ENCODE measurements around the gene LAIR1.
"Not testable (repeated sequence)": the region's sequence is repeated elsewhere in the genome, so short reads cannot be mapped to it uniquely, and the experiment has no call there.

LAIR1 gene, protein sequence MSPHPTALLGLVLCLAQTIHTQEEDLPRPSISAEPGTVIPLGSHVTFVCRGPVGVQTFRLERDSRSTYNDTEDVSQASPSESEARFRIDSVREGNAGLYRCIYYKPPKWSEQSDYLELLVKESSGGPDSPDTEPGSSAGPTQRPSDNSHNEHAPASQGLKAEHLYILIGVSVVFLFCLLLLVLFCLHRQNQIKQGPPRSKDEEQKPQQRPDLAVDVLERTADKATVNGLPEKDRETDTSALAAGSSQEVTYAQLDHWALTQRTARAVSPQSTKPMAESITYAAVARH

DNA sequence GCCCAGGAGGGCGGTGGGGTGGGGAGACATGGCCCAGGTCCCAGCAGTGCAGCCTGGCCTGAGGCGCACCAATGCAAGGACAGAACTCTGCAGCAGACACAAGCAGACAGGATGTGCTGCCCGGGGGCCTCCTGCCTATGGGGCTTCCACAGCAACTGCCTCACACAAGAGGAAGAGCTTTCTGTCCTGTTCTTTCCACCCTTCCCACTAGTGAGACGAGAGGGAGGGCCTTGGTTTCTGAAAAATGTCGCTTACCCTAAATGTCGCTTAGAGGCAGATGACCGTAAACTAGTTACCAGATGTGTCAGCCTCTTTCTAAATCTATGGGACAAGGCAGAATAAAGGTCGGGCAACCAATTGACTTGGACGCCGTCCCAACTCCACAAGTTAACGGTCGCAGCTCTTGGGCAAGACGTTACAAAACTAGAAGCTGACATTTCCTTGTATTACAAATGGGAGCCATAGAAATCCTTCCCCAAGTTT is at the start of gene LAIR1:
TSS of gene LAIR1 (minus strand) at position 157 of the 483 bp plus-strand sequence. CDS start at position 30, 127 bp downstream.
- DNase-seq, result peak; percentile 74

DNA sequence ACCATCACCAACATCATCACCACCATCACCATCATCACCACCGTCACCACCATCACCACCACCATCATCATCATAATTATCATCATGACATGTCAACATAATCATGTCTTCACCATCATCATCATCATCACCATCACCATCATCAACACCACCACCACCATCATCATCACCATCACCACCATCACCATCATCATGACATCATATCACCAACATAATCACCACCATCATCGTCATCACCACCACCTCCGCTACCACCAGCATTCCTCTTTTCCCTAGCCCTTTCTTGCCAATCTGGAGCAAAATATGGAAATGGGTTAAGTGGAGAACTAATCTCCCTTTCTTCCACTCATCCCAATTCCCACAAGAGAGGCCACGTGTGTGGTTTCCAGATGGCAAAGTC is 49.4 kb upstream of the LAIR1 start:
- DNase-seq, result no peak

DNA sequence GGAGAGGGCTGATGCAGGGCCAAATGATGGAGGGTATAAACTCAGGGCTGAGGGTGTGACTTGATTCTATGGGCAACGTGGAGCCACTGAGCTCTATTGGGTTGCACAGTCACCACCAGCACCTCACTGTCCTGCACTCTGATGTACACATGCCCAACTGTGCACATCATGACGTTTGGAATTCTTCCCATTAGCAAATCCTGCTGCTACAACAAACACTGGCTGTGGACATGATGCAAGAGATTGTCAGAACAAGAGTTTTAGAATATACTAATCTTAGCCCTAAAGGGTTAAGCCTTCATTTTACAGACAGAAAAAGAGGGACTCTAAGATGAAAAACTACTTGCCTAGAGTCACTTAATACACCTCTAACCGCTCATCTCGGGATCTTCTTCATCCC is 48.1 kb upstream of the LAIR1 start:
- DNase-seq, result no peak

DNA sequence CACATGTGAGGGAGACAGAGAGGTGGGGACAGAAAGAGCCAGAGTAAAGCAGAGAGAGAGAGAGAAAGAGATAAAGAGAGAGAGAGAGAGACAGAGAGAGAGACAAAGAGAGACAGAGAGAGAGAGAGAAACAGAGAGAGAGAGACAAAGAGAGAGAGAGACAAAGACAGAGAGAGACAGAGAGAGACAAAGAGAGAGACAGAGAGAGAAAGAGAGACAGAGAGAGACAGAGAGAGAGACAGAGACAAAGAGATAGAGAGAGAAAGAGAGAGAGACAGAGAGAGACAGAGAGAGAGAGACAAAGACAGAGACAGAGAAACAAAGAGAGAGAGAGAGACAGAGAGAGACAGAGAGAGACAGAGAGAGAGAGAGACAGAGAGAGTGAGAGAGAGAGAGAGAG is 46.3 kb upstream of the LAIR1 start:
- DNase-seq, result no peak

DNA sequence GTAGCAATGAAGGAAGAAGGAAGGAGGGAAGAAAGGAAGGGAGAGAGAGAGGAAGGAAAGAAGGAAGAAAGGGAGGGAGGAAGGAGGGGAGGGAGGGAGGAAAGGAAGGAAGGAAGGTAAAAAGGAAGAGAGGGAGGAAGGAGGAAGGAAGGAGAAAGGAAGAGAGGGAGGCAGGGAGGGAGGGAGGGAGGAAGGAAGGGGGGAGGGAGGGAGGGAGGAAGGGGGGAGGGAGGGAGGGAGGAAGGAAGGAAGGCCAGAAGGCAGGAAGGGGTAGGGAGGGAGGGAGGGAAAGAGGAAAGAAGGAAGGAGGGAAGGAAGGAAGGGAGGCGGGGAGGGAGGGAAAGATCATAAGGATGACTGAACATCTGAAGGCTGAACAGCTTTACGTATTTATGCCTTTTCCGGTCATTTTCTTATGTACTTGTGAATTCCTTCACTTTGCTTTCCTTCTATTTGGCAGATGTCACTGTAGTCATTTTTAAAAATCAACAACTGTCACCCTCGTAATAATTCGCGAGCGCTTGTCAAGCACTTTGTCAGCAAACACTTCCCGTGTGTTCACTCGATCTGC is 43.8 kb upstream of the LAIR1 start:
- no peak for DNase-seq

DNA sequence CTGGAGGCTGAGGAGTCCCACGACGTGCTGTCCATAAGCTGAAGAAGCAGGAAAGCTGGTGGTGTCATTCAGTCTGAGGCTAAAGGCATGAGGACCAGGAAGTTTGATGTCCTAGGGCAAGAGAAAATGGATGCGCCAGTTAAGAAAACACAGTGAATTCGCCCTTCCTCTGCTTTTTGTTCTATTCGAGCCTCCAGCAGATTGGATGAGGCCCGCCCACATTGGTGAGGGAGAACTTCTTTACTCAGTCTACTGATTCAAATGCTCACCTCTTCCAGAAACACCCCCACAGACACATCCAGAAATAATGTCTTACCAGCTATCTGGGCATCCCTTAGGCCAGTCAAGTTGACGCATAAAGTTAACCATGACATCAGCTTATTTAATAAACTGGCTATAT is 43.0 kb upstream of the LAIR1 start:
- no peak for DNase-seq

DNA sequence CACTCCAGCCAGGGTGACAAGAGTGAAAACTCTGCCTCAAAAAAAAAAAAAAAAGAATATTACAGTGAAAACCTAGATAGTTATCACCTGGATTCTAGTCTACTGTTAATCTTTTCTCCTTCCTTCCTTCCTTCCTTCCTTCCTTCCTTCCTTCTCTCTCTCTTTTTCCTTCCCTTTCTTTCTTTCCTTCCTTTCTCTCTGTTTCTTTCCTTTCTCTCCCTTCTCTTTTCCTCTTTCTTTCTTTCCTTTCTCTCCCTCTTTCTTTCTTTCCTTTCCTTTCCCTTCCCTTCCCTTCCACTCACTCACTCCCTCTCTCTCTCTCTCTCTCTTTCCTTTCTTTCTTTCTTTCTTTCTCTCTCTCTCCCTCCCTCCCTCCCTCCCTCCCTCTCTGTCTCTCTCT is 40.9 kb upstream of the LAIR1 start:
- DNase-seq, result no peak

DNA sequence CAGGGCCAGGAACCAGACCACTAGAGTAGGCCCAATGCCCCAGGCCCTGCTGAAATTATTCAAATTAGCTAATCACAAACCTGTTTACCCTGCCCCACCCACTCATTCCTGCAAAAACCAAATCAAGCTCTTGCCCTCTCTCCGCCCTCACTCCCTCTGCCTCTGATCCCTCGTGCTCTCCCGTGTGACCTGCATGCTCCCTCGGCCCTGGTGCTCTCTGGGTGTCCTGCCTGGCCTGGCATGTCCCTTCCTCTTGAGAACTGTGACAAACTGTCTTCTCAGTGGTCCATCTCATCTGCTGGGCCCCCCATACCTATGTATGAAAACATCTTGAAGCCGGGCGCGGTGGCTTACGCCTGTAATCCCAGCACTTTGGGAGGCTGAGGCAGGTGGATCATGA is 38.3 kb upstream of the LAIR1 start:
- no peak for DNase-seq

DNA sequence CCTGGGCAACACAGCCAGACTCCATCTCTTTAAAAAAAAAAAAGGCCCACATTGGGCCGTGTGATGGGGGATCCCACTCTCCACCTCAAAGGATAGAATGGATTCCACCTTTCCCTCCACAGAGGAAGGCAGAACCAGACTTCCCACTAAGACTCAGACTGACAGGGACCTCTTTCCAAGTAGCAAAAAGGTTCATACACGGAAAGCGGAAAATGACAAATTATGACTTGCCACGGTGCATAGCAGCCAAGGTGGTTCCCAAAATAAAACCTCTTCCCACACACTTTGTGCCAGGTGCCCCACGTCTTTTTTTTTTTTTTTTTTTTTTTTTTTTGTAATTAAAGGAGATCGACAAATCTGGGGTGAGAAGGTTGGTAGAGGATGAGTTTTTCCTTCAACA is 36.2 kb upstream of the LAIR1 start:
- no peak for DNase-seq

DNA sequence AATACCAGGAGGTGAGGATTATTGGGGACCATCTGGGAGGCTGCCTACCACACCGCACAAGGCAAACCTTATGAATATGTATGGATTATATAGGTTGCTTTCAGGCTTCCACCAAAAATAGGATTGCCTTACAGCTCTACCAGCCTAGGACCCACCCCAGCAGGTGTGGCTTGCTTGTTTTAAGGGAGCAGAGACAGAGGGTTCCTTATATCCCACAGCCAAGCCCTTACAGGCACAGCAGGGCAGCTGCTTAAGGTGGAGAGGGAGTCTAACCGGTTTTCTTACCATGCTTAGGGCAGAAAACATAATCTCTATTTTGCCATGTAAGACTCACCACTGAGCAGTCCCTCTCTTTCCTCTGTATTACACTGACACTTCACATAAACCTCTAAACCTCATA is 34.5 kb upstream of the LAIR1 start:
- DNase-seq, result no peak

DNA sequence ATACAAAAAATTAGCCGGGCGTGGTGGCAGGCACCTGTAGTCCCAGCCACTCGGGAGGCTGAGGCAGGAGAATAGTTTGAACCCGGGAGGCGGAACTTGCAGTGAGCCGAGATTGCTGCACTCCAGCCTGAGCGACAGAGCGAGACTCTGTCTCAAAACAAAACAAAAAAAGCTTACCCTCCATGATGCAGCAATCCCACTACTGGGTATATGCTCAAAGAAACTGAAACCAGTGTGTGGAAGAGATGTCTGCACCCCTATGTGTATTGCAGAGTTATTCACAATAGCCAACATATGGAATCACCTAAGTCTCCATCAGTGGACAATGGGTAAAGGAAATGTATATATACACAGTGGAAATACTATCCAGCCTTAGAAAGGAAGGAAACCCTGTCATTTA is 31.0 kb upstream of the LAIR1 start:
- DNase-seq, result no peak

DNA sequence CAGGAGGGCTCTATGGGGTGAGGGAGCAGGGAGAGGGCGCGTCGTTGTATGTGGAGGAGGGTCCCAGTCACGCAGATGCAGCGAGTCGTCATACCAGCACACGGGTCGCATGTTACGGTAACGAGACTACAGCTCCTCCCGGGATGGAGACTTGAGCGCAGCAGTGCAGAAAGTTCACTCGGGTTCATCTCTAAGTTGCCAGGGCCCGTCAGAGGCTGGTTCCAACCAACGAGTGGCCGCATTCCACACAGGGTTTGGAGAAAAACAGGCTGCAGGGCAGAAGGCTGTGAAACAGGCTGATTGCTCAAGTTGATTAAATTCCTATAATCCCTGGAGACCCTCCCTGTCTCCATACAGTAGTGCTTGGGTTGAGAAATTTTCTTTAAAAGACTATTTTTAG is 28.6 kb upstream of the LAIR1 start:
- no peak for DNase-seq

DNA sequence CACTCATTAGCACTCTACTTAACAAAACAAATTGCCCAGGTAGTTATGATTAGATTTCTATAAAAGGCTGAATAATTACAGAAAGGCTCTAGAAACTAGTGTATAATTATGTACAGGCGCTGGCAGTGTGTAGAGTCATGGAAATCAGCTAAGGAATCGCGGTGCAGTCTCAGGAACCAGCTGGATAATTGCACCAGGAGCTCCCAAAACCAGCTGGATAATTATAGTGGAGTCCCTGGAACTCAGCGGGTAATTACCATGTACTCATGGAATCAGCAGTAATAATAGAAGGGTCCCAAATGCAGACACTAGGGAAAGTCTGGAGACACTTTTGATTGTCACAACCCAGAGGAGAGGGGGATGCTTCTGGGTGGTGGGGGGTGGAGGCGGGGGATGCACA is 27.4 kb upstream of the LAIR1 start:
- no peak for DNase-seq

DNA sequence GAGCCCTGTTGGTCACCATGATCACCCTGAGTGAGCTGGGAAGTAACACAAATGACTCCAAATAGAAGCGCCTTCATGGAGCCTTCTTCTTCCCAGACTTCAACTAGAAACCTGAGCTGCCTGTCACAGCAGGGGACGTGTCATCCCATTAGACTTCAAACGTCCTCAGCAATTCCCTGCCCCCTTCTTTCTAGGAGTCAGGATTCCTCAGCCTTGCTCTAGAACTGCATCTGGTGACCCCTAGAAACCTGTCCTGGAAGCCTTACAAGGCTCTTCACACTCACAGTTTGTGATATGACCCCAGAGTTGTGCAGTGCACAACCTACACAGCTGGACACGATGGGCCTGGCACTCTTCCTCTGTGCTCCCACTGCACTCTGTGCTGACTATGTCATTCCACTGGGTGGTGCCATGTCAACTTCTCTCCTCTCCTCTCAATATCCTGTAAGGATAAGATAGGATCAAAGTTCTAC is 26.9 kb upstream of the LAIR1 start:
- peak; percentile 39 for DNase-seq

DNA sequence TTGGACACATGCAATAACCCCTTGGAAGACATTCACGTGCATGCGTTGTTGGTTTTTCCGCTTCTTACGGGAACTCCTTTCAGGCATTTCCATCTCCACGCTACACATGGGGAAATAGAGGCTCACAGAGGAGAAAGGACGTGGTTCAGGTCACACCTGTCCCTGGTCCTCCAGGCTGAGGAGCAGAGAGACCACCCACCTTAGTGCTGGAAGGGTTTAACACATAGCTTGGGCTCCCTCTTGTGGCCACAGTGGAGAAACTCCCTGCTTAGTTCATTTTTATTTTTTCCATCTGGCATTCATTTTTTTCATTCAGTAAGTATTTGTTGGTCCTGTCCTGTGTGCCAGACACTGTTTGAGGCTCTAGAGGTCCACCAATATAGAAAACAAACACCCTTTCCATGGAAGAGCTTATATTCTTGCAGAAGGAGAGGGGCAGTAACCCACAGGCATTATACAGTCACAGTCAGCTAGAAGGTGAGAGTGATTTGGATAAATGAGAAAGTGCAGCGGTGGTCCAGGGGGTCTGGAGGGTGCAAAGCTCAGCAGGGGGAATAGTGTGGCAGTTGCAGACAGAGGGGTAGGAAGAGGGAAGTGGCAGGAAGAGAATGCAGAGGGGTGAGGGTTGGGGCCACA is 26.3 kb upstream of the LAIR1 start:
- DNase-seq, result peak; percentile 82

DNA sequence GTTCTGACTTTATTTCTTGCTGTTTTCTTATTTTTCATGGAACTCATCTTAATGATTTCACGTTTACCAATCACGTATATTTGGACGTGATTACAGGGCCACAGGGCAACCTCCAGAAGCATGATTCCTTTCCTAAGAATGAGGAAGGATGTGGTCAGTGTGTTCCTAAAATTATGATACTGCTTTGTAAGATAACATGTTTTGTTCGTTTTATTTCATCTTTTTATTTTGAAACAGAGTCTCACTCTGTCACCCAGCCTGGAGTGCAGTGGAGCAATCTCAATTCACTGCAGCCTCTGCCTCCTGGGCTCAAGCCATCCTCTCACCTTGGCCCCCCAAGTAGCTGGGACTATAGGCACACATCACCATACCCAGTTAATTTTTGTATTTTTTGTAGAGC is 24.8 kb upstream of the LAIR1 start:
- peak; percentile 94 for DNase-seq

DNA sequence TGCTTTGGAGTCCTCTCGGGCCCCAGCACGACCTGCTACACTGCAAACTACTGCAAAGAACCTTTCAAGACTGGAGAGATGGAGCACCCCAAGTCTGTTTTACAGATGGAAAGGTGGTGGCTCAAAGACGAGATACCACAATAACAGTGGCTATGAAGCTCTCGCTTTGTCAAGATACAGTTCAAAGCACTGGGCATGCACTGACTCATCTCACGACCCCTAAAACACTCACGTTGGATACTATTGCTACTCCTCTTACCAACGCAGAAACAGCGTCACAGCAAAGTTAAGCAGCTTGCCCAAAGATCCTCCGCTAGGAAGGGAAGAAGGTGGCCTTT is 24.0 kb upstream of the LAIR1 start:
- DNase-seq, result no peak

DNA sequence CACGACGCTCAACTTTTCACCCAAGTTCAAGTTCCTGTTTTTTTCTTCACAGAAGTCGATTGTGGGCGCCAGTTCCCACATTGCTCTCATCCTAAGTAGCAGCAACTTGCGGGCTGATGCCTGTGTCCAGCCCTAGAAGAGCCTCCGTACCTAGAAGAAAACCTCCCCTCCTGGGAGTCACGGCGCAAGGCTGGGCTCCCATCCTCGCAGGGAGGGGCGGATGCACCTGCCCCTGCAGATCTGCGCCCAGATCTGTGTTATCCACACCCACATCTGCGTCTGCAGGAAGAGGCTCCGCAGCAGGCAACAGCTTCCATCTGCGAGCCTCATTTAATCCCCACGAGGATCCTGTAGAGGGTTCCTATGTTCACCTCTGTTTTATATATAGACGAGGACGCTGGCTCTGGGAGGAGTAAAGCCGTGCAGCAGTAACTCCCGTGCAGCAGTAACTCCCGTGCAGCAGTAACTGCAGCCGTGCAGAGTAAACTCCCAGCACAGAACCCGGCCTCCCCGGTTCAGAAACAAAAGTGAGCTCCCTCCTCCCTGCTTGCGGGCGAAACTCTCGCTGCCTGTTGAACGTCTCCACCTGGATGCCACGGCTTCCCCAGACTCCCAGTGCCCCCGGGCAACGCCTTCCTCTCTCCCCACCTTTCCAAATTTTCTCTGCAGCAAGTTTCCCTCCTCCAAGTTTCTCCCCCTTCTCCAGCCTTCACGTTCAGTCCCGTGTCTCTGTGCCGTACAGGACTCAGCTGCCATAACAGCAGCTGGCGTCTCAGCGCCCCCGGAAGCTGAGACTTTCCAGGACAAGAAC is 23.5 kb upstream of the LAIR1 start:
- peak; percentile 82 for DNase-seq

DNA sequence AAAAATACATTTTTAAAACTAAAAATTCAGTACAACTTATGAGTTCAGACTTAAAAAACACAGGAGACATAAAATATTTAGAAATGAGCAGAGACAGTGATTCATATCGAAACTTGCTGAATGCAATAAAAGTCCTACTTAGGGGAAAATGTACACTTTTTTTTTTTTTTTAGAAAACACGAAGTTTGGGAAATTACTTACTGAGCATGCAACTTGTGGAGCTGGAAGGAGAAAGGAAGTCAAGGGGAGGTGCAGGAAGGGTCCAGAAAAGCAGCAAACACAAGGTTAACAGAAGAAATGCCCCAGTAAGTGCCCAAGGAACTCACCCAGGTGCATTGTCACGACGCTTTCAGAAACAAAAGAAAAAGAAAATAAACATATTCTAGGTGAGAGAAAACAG is 18.6 kb upstream of the LAIR1 start:
- no peak for DNase-seq

DNA sequence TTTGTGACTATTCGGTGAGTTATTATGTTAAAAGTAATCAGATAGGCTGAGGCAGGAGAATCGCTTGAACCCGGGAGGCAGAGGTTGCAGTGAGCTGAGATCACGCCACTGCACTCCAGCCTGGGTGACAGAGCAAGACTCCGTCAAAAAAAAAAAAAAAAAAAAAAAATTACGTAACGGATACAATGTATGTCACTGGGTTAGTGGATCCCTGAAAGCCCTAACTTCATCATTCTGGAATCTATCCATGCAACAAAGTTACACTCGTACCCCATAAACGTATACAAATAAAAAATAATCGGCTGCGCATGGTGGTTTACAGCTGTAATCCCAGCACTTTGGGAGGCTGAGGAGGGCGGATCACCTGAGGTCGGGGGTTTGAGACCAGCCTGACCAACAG is 17.3 kb upstream of the LAIR1 start:
- DNase-seq, result not testable (repeated sequence)

DNA sequence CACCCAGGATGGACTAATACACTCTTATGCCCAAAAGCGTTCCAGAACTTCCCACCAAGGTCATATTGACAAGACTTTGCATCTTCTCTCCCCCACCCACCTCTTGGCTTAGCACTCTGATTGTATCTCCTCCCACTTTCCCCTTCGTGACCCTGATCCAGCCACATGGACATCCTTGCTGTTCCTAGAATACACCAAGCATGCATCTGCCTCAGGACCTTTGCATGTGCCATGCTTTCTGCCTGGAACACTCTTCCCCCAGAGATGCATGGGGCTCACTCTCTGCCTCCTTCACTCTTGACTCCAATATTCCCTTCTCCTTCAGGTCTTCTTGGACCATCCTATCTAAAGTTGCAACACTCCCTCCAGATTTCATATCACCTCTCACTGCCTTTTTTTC is 16.2 kb upstream of the LAIR1 start:
- no peak for DNase-seq

DNA sequence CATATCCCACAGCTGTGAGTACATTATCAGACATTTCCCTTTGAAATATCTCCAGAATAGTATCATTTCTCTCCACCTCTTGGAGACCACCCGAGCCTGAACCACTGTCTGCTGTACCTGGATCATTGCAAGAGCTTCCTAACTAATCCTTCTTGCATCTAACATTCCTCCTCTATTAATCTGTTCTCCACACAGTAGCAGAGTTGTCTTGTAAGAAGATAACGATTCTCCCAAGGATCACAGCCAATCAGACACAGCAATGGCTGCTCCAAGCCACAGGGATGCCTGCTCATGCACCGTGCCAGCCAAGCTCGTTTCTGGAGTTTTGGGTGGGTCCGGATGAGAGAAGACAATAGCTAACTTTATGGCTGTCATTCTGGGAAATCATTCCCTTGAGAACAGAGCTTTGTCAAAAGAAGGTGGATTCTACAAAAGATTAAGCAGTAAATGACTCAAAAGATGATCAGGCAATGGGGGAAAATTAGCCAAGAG is 14.5 kb upstream of the LAIR1 start:
- DNase-seq, result no peak

DNA sequence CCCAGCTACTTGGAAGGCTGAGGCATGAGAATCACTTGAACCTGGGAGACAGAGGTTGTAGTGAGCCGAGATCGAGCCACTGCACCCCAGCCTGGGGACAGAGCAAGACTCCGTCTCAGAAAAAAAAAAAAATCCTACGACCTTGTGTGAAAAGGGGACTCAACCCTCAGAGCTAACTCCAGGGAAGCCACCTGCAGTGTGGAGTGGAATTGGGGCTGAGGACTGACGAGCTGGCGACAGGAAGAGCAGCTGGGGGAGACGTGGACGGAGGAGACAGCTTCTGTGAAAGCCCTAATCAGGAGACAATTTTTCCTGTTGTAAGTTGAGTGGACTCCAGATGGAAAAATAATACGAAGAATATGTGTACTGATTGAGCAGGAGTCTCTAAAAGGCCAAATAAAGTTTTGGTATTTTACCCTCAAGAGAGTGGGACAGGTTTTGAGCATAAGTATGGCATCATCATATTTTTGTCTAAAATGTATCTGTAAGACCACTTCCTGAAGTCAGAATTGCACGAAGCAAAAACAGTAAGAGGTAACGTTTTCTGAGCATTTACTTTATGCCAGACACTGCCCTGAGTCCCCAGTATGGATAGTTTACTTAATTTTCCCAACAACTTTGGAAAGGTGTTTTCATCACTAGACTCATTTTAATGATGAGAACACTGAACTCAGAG is 12.0 kb upstream of the LAIR1 start:
- no peak for DNase-seq

Measured in OCI-M1 (cell line).